Epidermal melanocyte (primary cell): Measurements from ENCODE around the gene COQ6.
"Not testable (repeated sequence)": the region's sequence is repeated elsewhere in the genome, so short reads cannot be mapped to it uniquely, and the experiment has no call there.

Source experiments
- DNase-seq: peaks from one replicate; pipeline ENCODE4 v3.0.0; 2011; ENCODE audit warnings: low spot score; ENCODE audit not compliant: insufficient read length

The COQ6 gene

GRCh38 chr14:73949752-73950734 lies at the start of gene COQ6, which contains the start of gene FAM161B:
TSS of gene COQ6 (plus strand) at chr14:73950302. CDS start at chr14:73950333, 31 bp downstream.
TSS of gene FAM161B (minus strand) at chr14:73950094. CDS start at chr14:73950026, 68 bp downstream.
- DNase-seq, result peak; percentile 84

- DNase-seq, result no peak
Measured at GRCh38 chr14:73903028-73903427, 47.1 kb upstream of the COQ6 start.

GRCh38 chr14:73909681-73910080 lies 40.4 kb upstream of the COQ6 start:
- DNase-seq, result no peak

- no peak for DNase-seq
Measured at GRCh38 chr14:73913256-73913655, 36.8 kb upstream of the COQ6 start.

- no peak for DNase-seq
Measured at GRCh38 chr14:73916324-73916723, 33.8 kb upstream of the COQ6 start.

- not testable (repeated sequence) for DNase-seq
Measured at GRCh38 chr14:73919457-73919856, 30.6 kb upstream of the COQ6 start.

- DNase-seq, result no peak
Measured at GRCh38 chr14:73924337-73924736, 25.8 kb upstream of the COQ6 start.

- peak; percentile 31 for DNase-seq
Measured at GRCh38 chr14:73935666-73936065, 14.4 kb upstream of the COQ6 start.

GRCh38 chr14:73936548-73936947 lies 13.6 kb upstream of the COQ6 start:
- DNase-seq, result no peak

- DNase-seq, result no peak
Measured at GRCh38 chr14:73937012-73937411, 13.1 kb upstream of the COQ6 start.

GRCh38 chr14:73942180-73942579 lies 7.9 kb upstream of the COQ6 start:
- DNase-seq, result no peak

GRCh38 chr14:73943083-73943482 lies 7.0 kb upstream of the COQ6 start:
- peak; percentile 29 for DNase-seq

- no peak for DNase-seq
Measured at GRCh38 chr14:73944432-73945158, 5.5 kb upstream of the COQ6 start.

- no peak for DNase-seq
Measured at GRCh38 chr14:73945159-73945670, 4.9 kb upstream of the COQ6 start.

- DNase-seq, result no peak
Measured at GRCh38 chr14:73953731-73954130, 3.6 kb downstream of the COQ6 start.

GRCh38 chr14:73955674-73956073 lies 5.6 kb downstream of the COQ6 start:
- DNase-seq, result no peak

GRCh38 chr14:73958591-73958990 lies 8.5 kb downstream of the COQ6 start:
- DNase-seq, result no peak

GRCh38 chr14:73961192-73961591 lies 11.1 kb downstream of the COQ6 start:
- DNase-seq, result no peak

GRCh38 chr14:73965216-73965615 lies 15.1 kb downstream of the COQ6 start:
- no peak for DNase-seq

- DNase-seq, result no peak
Measured at GRCh38 chr14:73968885-73969284, 18.8 kb downstream of the COQ6 start.

GRCh38 chr14:73973497-73973896 lies 23.4 kb downstream of the COQ6 start:
- DNase-seq, result no peak

GRCh38 chr14:73976125-73976524 lies 26.0 kb downstream of the COQ6 start:
- DNase-seq, result no peak
